NCI-H345 treated with DMSO at 0.1 percent for 48 hours (cell line): ENCODE data around the gene RAB42.
"Not testable (repeated sequence)": the region's sequence is repeated elsewhere in the genome, so short reads cannot be mapped to it uniquely, and the experiment has no call there.

Experiments used
- DNase-seq: peaks from one replicate; lab custom pipeline; 2025; ENCODE audit not compliant: unreplicated experiment; lab: John Stamatoyannopoulos, UW

RAB42 gene

DNA sequence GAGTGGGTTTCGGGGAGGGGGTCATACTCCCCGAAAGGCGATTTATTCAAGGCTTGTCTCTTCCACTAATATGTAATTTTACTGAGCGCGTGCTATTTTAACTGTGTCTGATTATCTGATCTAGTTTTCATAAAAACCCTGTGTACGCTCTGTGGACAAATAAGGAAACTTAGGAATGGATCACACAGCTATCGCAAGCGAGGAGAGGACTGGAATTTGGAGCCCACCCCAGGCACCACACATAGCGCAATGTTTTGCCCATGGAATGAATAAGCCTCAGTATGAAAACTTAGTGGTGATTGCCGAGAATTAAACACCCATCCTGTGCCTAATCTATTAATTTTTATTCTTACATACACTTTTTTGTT, 9.8 kb upstream of the RAB42 start:
- peak; percentile 47 for DNase-seq

DNA sequence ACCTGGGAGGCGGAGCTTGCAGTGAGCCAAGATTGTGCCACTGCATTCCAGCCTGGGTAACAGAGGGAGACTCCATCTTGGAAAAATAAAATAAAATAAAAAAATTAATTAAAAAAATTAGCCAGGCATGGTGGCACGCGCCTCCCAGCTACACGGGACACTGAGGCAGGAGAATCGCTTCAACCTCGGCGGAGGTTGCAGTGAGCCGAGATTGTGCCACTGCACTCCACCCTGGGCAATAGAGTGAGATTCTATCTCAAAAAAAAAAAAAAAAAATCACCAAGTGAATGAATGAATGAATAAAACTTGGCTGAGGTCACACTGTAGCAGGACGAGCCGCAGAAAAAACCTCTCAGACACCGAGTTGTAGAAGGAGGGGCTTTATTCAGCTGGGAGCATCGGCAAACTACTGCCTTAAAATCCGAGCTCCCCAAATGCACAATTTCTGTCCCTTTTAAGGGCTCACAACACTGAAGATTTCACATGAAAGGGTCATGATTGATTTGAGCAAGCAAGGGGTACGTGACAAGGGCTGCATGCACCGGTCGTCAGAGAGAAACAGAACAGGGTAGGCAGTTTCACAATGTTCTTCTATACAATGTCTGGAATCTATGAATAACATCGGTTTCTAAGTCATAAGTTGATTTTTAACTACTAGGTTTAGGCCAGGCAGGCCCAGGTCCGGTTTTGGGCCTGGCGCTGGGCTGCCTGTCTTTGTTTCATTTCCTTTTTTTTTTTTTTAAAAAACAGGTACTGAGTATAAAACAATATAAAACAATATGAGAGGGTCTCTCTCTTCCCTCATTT, 5.3 kb upstream of the RAB42 start:
- DNase-seq = not testable (repeated sequence)

DNA sequence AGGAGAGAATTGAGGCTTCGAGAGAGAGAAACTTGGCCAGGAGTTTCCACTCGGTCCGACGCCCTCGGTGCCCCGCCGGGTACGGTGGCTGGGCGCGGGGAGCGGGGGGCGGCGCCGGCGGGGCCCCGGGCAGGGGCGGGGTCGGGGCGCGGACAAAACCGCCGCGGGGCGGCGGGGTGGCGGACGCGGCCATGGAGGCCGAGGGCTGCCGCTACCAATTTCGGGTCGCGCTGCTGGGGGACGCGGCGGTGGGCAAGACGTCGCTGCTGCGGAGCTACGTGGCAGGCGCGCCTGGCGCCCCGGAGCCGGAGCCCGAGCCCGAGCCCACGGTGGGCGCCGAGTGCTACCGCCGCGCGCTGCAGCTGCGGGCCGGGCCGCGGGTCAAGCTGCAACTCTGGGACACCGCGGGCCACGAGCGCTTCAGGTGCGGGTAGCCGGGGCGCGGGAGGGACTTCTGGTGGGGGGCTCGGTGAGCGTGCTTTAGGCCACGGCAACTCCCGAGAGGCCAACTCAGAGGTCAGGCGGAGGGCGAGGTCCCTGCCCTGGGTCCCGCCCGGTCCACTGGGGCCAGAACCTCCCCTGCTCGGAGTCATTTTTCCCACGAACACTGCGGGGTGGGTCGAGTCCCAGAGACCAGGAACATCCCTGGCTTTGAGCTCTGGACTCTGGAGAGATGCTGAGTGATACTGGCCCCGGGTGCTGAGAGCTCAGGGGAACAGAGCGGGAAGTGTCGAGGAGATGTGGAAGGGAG, 431 bp downstream of the RAB42 start:
- DNase-seq = no peak

DNA sequence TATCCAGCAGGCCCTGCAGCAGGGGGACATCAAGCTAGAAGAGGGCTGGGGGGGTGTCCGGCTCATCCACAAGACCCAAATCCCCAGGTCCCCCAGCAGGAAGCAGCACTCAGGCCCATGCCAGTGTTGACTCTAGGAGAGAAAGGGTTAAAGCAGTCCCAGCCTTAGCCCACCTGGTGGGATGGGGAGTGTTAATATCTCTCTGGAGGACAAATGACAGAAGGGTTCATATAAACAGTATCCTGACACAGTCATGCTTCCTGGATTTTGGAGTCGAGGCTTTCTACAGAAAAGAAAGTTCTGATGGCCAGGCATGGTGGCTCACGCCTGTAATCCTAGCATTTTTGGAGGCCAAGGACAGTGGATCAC, 1.9 kb downstream of the RAB42 start:
- not testable (repeated sequence) for DNase-seq

DNA sequence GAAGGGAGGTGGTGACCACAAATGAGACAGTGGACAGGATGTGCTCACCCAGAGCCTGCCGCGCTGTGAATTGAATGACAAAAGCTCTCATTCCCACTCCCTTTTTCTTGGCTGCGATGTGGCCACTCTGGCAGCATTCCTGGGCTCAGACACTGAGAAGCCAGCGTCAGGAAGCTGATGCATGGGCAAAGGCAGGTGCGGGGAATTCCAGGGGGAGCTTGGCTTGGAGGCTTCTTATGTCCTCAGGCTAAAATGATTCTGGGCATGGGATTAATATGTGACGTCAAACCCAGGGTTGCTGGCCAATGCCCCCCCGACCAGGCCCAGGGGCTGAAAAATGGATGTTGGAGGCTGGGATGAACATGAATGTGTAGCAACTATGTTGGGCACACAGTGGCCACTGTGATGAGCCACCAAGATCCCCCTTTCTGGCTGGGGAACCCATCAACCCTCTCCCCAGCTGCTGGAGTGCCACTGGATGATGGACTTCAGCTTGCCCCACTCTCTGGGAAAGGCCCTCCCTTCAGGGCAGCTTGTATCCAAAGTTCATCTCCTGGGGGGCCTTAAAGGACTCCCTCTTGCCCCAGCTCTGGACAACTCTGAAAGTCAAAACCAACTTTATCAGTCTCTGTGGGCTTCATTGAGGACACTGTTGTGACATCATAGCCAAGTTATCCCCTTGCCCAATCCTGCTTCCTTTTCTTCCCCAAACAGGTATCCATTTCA, 2.8 kb downstream of the RAB42 start:
- not testable (repeated sequence) for DNase-seq

DNA sequence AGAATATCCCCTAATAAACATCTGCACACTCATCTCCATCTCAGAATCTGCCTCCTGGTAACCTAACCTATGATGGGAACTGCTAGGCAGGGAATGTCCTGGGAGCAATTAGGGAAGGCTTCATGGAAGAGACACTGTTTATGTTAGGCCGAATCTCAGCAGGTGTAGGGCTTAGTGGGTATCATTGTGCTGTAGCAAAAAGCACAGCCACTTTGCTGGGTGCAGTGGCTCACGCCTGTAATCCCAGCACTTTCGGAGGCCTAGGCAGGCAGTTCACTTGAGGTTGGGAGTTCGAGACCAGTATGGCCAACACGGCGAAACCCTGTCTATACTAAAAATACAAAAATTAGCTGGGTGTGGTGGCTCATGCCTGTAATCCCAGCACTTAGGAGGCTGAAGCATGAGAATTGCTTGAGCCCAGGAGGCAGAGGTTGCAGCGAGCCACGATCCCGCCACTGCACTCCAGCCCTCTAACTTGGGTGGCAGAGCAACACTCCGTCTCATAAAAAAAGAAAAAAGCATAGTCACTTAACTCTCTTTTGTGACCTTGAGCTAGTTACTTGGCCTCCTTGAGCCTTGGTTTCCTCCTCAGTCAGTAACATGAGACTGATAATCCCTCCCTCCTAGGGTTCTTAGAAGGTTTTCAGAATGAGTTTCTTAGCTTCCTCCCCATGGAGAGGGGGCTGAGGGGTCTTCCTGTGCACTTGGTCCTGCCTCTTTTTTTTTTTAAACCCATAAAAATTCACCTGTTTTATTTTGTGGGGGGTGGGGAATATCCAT, 3.5 kb downstream of the RAB42 start:
- DNase-seq = no peak

DNA sequence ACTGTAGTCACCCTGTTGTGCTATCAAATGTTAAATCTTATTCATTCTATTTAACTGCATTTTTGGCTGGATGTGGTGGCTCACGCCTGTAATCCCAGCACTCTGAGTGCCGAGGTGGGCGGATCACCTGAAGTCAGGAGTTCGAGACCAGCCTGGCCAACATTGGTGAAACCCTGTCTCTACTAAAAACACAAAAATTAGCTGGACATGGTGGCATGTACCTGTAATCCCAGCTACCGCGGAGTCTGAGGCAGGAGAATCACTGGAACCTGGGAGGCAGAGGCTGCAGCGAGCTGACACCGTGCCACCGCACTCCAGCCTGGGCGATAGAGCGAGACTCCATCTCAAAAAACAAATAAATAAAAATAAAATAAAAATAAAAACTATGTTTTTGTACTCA, 4.2 kb downstream of the RAB42 start:
- not testable (repeated sequence) for DNase-seq

DNA sequence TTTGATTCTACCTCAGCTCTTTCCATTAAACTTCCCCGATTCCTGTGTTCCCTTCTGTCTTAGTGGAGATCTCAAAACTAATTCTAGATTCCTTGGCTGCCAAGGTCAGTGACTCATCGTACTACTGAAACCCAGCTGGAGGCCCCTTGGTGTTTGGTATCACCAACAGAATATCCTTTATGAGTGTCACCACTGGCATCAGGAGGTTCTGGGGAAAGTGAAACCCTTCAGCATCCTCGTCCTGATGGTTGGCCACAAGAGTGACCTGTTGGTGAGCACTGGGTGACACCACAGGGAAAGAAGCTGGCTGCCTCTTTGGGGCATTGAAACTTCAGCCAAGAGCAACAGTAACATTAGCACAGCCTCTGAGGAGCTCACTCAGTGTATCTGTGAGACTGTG, 9.6 kb downstream of the RAB42 start:
- no peak for DNase-seq

DNA sequence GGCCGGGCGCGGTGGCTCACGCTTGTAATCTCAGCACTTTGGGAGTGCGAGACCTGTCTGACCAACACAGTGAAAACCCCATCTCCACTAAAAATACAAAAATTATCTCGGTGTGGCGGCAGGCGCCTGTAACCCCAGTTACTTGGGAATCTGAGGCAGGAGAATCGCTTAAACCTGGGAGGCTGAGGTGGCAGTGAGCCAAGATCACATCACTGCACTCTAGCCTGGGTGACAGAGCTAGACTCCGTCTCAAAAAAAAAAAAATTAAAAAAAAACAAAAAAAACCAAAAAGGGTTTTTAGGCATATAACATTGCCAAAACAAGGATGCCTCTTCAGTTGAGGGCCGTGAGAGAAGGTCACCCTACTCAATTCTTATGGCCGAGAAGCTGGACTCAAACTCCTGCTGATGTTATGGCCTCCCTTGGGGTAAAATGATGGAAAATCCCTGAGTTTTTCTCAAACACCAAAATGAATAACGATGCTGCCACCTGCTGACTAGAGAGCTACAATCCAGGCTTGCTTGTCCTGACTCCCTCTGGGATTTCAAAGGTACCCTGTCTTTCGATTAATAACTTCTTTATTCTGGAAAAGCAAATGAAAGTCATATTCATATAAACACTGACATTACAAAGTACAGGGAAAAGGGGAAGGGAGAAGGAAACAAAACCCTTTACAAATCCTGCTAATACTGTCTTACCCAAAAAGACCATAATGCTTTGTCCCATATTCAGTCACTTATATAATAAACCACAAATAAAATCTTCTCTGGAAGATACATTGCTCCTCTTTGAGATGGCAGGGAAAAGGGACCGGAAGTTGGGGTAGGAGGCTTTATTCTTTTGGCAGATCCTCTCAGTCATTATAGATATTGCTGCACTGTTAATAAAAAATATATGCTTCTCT, 10.7 kb downstream of the RAB42 start:
- no peak for DNase-seq

DNA sequence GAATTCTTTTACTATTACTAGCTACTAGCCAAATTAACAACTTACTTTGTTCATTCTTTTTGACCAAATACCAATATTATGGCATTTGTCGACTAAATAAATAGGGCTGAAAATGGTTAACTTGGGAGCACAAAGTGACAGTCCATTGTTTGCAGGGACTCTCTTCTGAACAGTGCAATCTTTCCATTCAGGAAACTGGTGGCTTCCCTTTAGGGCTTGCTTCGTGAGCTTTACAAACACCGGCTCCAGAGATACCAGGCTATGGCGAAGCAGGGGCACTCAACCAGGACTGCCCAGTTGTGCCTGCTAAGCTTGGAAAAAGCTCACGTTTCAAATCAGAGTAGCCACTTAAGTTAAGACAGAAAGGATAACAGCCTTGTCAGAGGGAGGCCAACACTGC, 12.3 kb downstream of the RAB42 start:
- DNase-seq = no peak

DNA sequence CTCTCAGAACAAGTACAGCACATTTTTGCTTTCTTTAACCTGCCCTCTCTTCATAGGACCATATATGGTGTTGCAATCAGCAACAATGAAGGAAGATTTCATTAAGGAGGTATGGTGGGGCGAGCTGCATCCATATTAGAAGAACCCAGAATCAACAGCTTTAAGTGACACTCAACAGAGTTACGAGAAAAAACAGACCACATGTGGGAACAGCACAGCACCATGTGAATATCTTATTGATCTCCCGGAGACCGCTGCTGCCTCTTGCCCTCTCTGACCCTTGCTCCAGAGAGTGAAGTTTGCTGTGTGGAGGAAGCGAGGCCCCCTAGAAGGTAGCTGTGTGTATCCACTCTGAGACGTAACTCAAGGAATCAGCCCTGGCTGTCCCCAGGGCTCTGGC, 12.9 kb downstream of the RAB42 start:
- DNase-seq = no peak

DNA sequence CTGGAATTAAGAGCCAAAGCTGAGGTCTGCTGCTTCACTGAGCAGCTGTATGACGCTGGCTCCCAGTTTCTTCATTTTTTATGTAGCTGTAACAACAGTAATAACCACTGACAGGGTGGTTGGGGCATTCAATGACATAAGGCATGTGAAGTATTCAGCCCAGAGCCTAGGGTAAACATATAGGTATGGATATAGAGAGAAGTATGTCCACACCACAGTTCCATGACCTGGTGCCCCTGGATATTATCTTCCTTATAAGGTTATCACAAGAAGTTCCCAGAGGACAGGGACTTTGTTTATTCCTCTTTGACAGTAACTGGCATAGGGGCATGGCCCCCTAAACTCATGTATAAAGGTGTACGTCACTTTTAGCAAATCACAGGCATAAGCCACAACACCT, 14.7 kb downstream of the RAB42 start:
- no peak for DNase-seq

DNA sequence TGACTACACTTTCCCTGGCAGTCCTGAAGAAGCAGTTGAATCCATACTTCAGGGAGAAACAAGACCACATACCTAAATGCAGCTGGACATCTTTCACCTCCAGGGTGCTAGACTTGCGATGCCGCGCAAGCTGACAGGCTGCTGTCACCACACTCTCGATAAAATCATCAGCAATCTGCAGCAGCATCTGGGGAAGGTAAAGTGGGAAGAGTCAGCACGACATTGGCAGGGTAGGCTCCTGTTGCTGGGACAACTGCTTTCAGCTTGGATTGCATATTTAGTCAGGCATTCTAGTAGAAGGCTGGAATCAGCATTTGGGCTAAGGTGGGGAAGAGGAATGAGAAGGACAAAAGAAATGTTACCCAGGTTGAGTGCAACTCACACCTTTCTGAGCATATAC, 21.1 kb downstream of the RAB42 start:
- DNase-seq = no peak

DNA sequence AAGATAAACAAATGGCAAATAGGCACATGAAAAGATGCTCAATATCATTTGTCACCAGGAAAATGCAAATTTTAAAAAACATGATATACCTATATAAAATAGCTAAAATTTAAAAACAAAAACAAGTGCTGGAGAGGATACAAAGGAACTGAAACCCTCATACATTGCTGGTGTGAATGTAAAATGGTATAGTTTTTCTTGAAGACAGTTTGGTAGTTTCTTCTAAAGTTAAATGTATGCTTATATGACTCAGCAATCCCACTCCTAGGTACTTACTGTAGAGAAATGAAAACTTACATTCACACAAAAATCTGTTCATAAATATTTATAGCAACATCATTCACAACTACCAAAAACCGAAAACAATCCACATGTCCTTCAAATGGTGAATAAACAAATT, 39.6 kb downstream of the RAB42 start:
- no peak for DNase-seq

DNA sequence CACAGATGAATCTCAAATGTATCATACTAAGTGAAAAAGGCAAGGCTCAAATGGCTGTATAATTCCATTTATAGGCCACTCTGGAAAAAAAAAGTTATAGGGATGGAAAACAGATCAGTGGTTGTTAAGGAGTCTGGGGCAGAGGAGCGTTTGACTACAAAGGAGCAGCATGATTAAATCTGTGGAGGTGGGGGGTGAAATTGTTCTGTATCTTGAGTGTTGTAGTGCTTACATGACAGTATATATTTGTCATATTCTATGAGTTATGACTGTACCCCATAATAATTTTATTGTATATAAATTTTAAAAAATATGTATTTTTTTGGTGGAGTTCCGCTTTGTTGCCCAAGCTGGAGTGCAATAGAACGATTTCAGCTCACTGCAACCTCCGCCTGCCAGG, 40.5 kb downstream of the RAB42 start:
- no peak for DNase-seq

DNA sequence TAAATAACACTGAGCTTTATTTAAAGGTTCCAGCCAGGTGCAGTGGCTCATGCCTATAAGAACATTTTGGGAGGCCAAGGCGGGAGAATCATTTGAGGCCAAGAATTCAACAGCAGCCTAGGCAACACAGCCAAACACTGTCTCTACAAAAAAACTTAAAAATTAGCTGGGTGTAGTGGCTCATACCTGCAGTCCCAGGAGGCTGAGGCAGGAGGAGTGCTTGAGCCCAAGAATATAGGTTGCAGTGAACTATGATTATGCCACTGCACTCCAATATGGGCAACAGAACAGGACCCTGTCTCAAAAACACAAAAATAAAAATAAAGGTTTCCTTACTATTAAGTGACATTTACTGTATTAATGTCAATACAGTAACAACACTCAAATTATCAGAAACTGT, 48.7 kb downstream of the RAB42 start:
- no peak for DNase-seq

DNA sequence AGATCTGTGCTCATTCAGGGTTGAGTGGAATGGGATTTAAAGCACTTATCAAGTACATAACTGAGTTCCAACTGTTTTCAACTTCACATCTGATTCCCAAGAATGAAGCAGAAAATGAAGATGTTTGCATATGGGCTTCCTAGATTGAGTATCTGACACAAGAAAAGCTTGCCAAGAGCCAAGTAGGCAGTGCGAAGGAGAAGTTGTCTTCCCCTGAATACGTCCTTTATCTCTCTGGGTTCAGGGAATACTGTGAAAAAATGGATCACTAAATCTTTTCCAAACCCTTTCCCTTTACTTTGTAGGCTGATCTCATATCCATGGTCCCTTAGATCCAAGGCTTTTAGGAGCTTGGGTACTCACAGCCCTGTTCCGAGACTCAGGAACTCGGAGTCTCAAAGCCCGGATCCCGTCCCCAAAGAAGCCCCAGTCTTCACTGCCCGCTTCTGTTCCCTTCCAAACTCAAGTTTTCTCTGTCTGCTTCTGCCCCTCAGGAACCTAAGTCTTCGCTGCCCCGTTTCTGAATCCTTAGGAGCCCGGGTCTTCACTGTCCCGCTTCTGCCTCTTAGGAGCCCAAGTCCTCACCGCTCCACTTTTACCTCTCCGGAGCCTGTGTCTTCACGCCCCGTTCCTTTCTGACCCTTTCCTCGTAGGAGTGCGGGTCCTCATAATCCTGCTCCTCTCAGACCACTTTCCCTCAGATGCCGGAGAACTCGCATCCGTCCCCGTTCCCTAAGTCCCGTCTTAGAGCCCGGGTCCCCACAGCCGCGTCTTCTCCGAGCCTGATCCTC, 50.2 kb downstream of the RAB42 start:
- peak; percentile 25 for DNase-seq

DNA sequence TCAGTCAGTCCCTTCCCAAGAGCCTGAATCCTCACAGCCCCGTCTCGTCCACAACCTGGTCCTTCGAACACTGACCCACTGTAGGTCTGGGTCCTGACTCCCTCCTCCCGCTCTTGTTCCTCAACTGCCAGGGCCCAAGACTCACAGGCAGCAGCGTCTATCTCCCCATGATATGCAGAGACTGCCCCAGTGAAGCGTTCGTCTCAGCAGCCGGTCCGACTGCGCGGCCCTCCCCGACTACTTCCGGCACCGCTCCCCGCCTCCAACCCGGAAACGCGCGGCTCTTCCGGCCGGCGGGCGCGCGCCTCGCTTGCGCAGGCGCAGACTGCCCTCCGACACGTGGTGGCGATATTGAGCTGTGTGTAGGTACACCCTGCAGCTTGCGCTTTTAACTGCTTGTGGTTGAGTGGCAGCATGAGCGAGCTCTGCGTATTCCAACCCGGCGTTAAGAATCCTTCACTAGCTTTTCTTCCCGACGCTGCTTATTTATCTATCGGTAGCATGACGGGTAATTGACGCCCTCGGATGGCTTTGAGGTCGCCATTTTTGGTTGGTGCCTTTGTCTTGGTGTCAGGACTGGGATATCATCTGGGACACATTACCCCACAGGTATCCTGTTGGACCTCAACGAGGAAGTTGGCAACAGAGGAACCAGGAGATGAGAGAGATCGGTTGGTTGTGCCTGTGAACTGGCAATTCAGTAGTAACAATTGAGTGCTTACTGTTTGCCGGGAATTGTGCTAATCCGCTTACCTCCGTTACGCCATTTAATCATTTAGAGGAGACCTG, 51.0 kb downstream of the RAB42 start, which contains the start of gene TAF12:
Gene TAF12 (minus strand): TSS at position 221 of the 789 bp plus-strand sequence. CDS start 20,986 bp downstream, outside the sequence.
- peak; percentile 93 for DNase-seq
